ENCODE data around the gene TOB1.

DNA sequence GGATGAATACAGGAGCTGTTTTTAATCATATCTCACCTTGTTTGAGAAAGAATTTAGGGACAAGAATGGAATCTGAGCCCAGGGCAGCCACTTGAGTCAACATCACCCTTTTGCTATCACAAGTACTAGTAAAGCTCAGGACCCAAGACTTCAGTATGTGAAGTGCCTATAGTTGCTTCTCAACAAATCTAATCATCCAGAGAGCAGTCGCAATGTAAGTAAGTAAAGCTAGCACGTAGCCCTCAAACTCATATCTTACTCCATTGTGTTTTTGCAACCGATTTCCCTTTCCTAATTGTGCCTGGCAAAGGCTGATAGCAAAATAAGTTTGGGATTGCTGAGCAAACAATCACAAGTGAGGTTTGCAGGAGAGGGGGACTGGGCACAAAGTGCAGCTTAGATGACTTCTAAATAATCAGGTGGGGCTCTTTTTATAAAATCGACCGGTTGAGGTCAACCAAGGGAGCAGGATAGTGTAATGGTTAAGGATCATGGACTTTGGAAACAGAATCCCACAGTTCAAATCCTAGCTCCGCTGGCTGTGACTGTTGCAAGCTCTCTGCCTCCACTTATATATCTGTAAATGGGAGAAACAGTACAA is 13.0 kb downstream of the TOB1 start:
- TF ChIP-seq, protein P1, sequence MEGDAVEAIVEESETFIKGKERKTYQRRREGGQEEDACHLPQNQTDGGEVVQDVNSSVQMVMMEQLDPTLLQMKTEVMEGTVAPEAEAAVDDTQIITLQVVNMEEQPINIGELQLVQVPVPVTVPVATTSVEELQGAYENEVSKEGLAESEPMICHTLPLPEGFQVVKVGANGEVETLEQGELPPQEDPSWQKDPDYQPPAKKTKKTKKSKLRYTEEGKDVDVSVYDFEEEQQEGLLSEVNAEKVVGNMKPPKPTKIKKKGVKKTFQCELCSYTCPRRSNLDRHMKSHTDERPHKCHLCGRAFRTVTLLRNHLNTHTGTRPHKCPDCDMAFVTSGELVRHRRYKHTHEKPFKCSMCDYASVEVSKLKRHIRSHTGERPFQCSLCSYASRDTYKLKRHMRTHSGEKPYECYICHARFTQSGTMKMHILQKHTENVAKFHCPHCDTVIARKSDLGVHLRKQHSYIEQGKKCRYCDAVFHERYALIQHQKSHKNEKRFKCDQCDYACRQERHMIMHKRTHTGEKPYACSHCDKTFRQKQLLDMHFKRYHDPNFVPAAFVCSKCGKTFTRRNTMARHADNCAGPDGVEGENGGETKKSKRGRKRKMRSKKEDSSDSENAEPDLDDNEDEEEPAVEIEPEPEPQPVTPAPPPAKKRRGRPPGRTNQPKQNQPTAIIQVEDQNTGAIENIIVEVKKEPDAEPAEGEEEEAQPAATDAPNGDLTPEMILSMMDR (optimal IDR thresholded peaks at IDR 0.05 in 1 of 3, IDR thresholded peaks at IDR 0.05 in 1 of 3, conservative IDR thresholded peaks at IDR 0.05 in 1 of 3; ENCODE audit: extremely low read depth in 1 of 3, insufficient read depth in 2 of 3, low read length in 3 of 3) = no peak
- no peak for TF ChIP-seq EZH2 (IDR thresholded peaks at IDR 0.05; ENCODE audit: low read length)
